GM20000 (cell line): ENCODE results near the gene ITM2B.

Experiments used
- DNase-seq: peaks from one replicate; pipeline ENCODE4 v3.0.0; 2012; ENCODE audit warnings: low spot score
- CTCF ChIP-seq: IDR thresholded peaks from 2 replicates; pipeline ENCODE4 v1.5.1; 2012; ENCODE audit warnings: mild to moderate bottlenecking, control low read depth; ENCODE audit errors: extremely low read depth, missing control alignments

ITM2B gene

GRCh38 chr13:48263196-48263595 lies 30.2 kb downstream of the ITM2B start:
- no peak for DNase-seq
- no peak for TF ChIP-seq CTCF

GRCh38 chr13:48264058-48264457 lies 31.1 kb downstream of the ITM2B start:
- TF ChIP-seq CTCF = no peak
- no peak for DNase-seq

- DNase-seq = peak; percentile 7
- no peak for TF ChIP-seq CTCF
Measured at GRCh38 chr13:48265217-48265815, 32.3 kb downstream of the ITM2B start.

DNA sequence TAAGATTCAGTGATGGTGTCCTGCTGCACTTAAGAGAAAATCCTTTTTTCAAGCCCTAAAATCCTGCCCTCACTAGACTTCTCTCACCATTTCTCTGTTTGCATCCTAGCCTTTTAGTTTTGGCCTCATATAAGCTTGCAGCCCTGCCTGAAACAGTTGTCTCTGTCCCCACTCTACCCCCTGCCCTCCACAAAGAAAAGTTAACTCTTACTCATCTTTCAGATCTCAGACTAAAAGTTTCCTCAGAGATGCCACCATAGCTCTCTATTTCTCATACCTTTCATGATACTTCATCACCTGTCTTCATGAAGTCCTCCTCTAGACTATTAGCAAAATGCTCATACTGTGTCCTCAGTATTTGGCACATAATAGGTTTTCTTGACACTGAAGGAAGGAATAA lies 33.1 kb downstream of the ITM2B start:
- no peak for DNase-seq
- TF ChIP-seq CTCF = no peak

DNA sequence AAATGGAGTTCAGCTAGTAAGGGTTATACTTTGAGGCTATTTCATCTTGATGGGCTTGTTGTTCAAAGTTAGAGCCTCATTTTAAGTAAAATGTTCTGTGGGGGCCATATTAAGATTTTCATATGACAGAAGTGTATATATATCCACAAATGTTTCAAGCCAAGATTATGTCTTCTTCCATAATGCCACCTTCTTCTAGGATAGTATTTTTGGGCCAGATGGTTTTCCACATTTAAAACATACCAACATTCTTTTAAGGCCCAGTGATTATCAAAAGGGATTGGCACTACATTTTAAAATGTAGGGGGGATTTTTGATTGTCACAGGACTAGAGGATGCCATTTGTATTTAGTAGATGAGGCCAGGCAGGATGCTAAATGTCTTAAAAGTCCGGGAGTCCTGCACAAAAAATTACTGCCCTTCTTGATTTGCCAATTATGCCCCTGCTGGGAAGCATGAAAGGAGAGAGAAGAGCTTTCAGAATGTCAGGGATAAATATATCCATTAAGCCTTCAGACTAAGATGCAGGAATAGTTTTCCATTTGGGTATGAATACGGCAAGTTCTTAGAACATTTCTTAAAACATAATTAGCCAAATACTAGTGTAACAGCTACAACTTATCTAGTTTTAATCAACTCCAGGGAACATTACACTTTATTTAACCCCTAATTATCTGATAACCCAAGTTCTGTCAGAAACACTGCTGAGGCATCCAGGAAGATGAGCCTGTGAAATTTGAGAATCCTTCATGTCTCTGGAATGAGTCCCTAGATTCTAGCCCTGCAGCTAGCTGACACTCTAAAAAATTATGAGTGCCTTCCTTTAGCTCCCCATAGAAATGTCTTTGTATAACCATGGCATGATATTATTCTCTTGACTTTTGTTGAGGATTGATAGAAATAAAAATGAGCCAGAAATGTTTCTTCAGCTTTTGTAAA lies 34.0 kb downstream of the ITM2B start:
- no peak for DNase-seq
- TF ChIP-seq CTCF = no peak

GRCh38 chr13:48268019-48268418 lies 35.0 kb downstream of the ITM2B start:
- no peak for TF ChIP-seq CTCF

DNA sequence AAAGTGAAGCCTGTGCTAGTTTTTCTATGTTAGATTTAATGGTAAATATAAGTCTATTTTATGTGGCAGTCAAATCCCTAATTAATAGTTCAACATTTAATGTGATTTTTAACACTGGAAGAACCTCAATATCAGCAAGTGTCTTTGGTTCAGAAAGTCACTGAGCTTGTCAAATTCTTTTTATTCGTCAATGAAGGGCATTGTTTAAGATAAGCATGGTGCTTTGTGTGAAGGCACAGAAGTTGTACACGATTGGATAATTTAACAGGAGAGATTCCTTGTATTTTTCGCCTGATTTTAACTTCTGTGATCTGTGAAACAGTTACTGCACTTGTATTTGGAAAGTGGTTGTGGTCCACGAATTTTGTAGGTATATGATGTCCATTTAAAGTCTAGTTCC lies 40.3 kb downstream of the ITM2B start:
- TF ChIP-seq CTCF = no peak
- no peak for DNase-seq

More at GRCh38 chr13:48268019-48268418, 35.0 kb downstream of the ITM2B start:
- no peak for DNase-seq
